WTC11 (cell line): ENCODE results near the gene ERC1.

Source experiments
- ATF1 ChIP-seq: sonication (generic); formaldehyde crosslinking; IDR thresholded peaks from 2 replicates; pipeline ENCODE4 v1.8.1; 2023; ENCODE audit warnings: mild to moderate bottlenecking, moderate library complexity, missing genetic modification reagents
- MXD4 ChIP-seq: fragments of 250-450 bp; sonication (Bioruptor Pico); IDR thresholded peaks from 2 replicates; pipeline ENCODE4 v1.8.0; 2021; ENCODE audit warnings: mild to moderate bottlenecking, moderate library complexity, borderline replicate concordance
- NR2C2 ChIP-seq: sonication (generic); formaldehyde crosslinking; IDR thresholded peaks from 2 replicates; pipeline ENCODE4 v1.8.0; 2022; ENCODE audit warnings: mild to moderate bottlenecking, missing genetic modification reagents
- SMAD3 ChIP-seq: sonication (generic); formaldehyde crosslinking; IDR thresholded peaks from 2 replicates; pipeline ENCODE4 v1.8.0; 2022; ENCODE audit warnings: missing genetic modification reagents, mild to moderate bottlenecking, borderline replicate concordance
- TEAD4 ChIP-seq: sonication (generic); formaldehyde crosslinking; IDR thresholded peaks from 2 replicates; pipeline ENCODE4 v1.8.0; 2022; ENCODE audit warnings: mild to moderate bottlenecking, missing genetic modification reagents
- ZNF138 ChIP-seq: sonication (generic); formaldehyde crosslinking; conservative IDR thresholded peaks from 2 replicates; pipeline ENCODE4 v1.8.1; 2022; ENCODE audit warnings: mild to moderate bottlenecking, moderate library complexity, missing genetic modification reagents
- ZNF263 ChIP-seq: sonication (generic); formaldehyde crosslinking; IDR thresholded peaks from 2 replicates; pipeline ENCODE4 v1.8.1; 2022; ENCODE audit warnings: low read depth, mild to moderate bottlenecking, moderate library complexity, missing genetic modification reagents
- TF ChIP-seq, protein P1 (sequence below): sonication (generic); formaldehyde crosslinking; IDR thresholded peaks from 2 replicates; pipeline ENCODE4 v1.8.1; 2022; ENCODE audit warnings: mild to moderate bottlenecking, moderate library complexity, missing genetic modification reagents
- TF ChIP-seq, protein P2 (sequence below): fragments of 200-600 bp; IDR thresholded peaks from 2 replicates; pipeline ENCODE4 v1.8.0; 2022; ENCODE audit warnings: antibody characterized with exemption
- TF ChIP-seq, protein P3 (sequence below): sonication (generic); formaldehyde crosslinking; IDR thresholded peaks from 2 replicates; pipeline ENCODE4 v1.8.0; 2022; ENCODE audit warnings: mild to moderate bottlenecking, missing genetic modification reagents
- TF ChIP-seq, protein P4 (sequence below): sonication (generic); formaldehyde crosslinking; IDR thresholded peaks from 2 replicates; pipeline ENCODE4 v1.8.1; 2023; ENCODE audit warnings: mild to moderate bottlenecking, missing genetic modification reagents
- TF ChIP-seq, protein P5 (sequence below): sonication (generic); formaldehyde crosslinking; IDR thresholded peaks from 2 replicates; pipeline ENCODE4 v1.8.1; 2023; ENCODE audit warnings: mild to moderate bottlenecking, missing genetic modification reagents, borderline replicate concordance
- TF ChIP-seq, protein P6 (sequence below): sonication (generic); formaldehyde crosslinking; IDR thresholded peaks from 2 replicates; pipeline ENCODE4 v1.8.1; 2022; ENCODE audit warnings: low read depth, missing genetic modification reagents, borderline replicate concordance

DNA sequence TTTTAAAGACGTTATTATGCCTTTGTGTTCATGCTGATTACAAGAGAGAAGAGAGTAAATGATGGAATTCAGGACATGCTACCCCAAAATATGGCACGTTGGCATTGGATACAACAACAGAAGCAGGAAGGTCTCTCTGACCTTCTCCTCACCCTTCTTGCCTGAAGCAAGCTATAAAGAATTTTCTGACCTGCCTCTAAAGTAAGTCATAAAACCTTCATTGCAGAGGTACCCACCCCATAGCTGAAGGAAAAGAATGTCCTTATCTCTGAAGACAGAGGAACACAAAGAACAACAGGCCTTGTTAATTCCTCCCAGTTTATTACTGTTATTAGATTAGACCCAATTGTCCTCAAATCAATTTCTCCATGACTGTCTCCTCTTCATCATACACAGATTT, 427.1 kb downstream of the ERC1 start:
- TF ChIP-seq, protein P1, sequence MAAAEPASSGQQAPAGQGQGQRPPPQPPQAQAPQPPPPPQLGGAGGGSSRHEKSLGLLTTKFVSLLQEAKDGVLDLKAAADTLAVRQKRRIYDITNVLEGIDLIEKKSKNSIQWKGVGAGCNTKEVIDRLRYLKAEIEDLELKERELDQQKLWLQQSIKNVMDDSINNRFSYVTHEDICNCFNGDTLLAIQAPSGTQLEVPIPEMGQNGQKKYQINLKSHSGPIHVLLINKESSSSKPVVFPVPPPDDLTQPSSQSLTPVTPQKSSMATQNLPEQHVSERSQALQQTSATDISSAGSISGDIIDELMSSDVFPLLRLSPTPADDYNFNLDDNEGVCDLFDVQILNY (CRISPR knock-in tag): no peak
- TF ChIP-seq, protein P2, sequence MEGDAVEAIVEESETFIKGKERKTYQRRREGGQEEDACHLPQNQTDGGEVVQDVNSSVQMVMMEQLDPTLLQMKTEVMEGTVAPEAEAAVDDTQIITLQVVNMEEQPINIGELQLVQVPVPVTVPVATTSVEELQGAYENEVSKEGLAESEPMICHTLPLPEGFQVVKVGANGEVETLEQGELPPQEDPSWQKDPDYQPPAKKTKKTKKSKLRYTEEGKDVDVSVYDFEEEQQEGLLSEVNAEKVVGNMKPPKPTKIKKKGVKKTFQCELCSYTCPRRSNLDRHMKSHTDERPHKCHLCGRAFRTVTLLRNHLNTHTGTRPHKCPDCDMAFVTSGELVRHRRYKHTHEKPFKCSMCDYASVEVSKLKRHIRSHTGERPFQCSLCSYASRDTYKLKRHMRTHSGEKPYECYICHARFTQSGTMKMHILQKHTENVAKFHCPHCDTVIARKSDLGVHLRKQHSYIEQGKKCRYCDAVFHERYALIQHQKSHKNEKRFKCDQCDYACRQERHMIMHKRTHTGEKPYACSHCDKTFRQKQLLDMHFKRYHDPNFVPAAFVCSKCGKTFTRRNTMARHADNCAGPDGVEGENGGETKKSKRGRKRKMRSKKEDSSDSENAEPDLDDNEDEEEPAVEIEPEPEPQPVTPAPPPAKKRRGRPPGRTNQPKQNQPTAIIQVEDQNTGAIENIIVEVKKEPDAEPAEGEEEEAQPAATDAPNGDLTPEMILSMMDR: no peak
- TF ChIP-seq, protein P3, sequence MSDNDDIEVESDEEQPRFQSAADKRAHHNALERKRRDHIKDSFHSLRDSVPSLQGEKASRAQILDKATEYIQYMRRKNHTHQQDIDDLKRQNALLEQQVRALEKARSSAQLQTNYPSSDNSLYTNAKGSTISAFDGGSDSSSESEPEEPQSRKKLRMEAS (CRISPR knock-in tag): no peak
- TF ChIP-seq TEAD4 (CRISPR knock-in tag) (no peak), SMAD3 (CRISPR knock-in tag) (no peak), ZNF263 (CRISPR knock-in tag) (no peak), ZNF138 (no peak), NR2C2 (CRISPR knock-in tag) (no peak), ATF1 (no peak), MXD4 (no peak)
- TF ChIP-seq, protein P4, sequence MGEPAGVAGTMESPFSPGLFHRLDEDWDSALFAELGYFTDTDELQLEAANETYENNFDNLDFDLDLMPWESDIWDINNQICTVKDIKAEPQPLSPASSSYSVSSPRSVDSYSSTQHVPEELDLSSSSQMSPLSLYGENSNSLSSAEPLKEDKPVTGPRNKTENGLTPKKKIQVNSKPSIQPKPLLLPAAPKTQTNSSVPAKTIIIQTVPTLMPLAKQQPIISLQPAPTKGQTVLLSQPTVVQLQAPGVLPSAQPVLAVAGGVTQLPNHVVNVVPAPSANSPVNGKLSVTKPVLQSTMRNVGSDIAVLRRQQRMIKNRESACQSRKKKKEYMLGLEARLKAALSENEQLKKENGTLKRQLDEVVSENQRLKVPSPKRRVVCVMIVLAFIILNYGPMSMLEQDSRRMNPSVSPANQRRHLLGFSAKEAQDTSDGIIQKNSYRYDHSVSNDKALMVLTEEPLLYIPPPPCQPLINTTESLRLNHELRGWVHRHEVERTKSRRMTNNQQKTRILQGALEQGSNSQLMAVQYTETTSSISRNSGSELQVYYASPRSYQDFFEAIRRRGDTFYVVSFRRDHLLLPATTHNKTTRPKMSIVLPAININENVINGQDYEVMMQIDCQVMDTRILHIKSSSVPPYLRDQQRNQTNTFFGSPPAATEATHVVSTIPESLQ: no peak
- TF ChIP-seq, protein P5, sequence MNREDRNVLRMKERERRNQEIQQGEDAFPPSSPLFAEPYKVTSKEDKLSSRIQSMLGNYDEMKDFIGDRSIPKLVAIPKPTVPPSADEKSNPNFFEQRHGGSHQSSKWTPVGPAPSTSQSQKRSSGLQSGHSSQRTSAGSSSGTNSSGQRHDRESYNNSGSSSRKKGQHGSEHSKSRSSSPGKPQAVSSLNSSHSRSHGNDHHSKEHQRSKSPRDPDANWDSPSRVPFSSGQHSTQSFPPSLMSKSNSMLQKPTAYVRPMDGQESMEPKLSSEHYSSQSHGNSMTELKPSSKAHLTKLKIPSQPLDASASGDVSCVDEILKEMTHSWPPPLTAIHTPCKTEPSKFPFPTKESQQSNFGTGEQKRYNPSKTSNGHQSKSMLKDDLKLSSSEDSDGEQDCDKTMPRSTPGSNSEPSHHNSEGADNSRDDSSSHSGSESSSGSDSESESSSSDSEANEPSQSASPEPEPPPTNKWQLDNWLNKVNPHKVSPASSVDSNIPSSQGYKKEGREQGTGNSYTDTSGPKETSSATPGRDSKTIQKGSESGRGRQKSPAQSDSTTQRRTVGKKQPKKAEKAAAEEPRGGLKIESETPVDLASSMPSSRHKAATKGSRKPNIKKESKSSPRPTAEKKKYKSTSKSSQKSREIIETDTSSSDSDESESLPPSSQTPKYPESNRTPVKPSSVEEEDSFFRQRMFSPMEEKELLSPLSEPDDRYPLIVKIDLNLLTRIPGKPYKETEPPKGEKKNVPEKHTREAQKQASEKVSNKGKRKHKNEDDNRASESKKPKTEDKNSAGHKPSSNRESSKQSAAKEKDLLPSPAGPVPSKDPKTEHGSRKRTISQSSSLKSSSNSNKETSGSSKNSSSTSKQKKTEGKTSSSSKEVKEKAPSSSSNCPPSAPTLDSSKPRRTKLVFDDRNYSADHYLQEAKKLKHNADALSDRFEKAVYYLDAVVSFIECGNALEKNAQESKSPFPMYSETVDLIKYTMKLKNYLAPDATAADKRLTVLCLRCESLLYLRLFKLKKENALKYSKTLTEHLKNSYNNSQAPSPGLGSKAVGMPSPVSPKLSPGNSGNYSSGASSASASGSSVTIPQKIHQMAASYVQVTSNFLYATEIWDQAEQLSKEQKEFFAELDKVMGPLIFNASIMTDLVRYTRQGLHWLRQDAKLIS (CRISPR knock-in tag): no peak
- TF ChIP-seq, protein P6, sequence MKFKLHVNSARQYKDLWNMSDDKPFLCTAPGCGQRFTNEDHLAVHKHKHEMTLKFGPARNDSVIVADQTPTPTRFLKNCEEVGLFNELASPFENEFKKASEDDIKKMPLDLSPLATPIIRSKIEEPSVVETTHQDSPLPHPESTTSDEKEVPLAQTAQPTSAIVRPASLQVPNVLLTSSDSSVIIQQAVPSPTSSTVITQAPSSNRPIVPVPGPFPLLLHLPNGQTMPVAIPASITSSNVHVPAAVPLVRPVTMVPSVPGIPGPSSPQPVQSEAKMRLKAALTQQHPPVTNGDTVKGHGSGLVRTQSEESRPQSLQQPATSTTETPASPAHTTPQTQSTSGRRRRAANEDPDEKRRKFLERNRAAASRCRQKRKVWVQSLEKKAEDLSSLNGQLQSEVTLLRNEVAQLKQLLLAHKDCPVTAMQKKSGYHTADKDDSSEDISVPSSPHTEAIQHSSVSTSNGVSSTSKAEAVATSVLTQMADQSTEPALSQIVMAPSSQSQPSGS (CRISPR knock-in tag): no peak
